ENCODE data around the gene BHLHA15. TPM values are rescaled to one million over a fixed set of nuclear protein-coding genes. Genes with fewer than 3 reads are reported as not detected.

BHLHA15 gene
- polyA plus RNA-seq, 1 of the 3 experiments (the other 2 are of a cell fraction) = 0.10 TPM

GRCh38 chr7:98203964-98204605 is 7.2 kb upstream of the BHLHA15 start:
- WGBS (ENCODE audit: low lambda C conversion rate) = 96% methylated on average over 18 of the region's 18 CpGs
- Histone ChIP-seq H3K79me2 (ENCODE audit: insufficient read depth) (no peaks in the 10 kb centered on the region; the same call in 1 of the 2 replicates), H4K20me1 (ENCODE audit: insufficient read depth) (no peaks in the 10 kb centered on the region), H3K4me3 (ENCODE audit: low read depth in 2 of 2, low read length in 1 of 2) (no peak overlapping the region), H3K36me3 (replicated peaks in 1 of 2; ENCODE audit: control insufficient read depth in 1 of 2, insufficient read depth in 2 of 2, low read length in 1 of 2) (peaks cover 3 to 33% of the 10 kb centered on the region in 2 experiments), H3K27ac (ENCODE audit: low read depth in 2 of 2, low read length in 1 of 2) (no peak overlapping the region), H3K9me2 (no peaks in the 10 kb centered on the region), H3K9me3 (no peaks in the 10 kb centered on the region), H3K27me3 (ENCODE audit: insufficient read depth) (no peaks in the 10 kb centered on the region), H3K4me2 (no peak overlapping the region), H2AFZ (ENCODE audit: low read depth) (no peak overlapping the region), H3K9ac (no peak overlapping the region), H3K4me1 (ENCODE audit: control insufficient read depth in 1 of 2, insufficient read depth in 2 of 2, low read depth in 1 of 2, low read length in 1 of 2) (no peaks in the 10 kb centered on the region), H3F3A (replicated peaks; ENCODE audit: insufficient read depth) (no peaks in the 10 kb centered on the region)
- ChIA-PET POLR2A (no interaction called here), CTCF (interaction anchor here (1.1 to 1.6 kb wide), 2 partner anchors 10 to 182 kb away, joined by 3 to 4 read pairs; no protein-coding TSS in a partner anchor)
- TF ChIP-seq RXRA (IDR thresholded peaks at IDR 0.05; ENCODE audit: borderline replicate concordance, low read depth) (no peak), EP300 (IDR thresholded peaks at IDR 0.05; ENCODE audit: borderline replicate concordance in 1 of 2, low read depth in 1 of 2, low read length in 1 of 2) (no peak), MAX (IDR thresholded peaks at IDR 0.05; ENCODE audit: low read depth) (no peak), IRF3 (IDR thresholded peaks at IDR 0.05; ENCODE audit: low read depth, low read length) (no peak), MXI1 (IDR thresholded peaks at IDR 0.05; ENCODE audit: low read depth, low read length) (no peak), GABPA (IDR thresholded peaks at IDR 0.05; ENCODE audit: low read depth) (no peak), PBX3 (IDR thresholded peaks at IDR 0.05) (no peak), TAF1 (IDR thresholded peaks at IDR 0.05; ENCODE audit: borderline replicate concordance, low read depth, low read length) (no peak), FOXJ3 (CRISPR knock-in tag; IDR thresholded peaks at IDR 0.05) (no peak), MEF2A (IDR thresholded peaks at IDR 0.05; ENCODE audit: borderline replicate concordance, low read depth) (no peak), RFX5 (IDR thresholded peaks at IDR 0.05; ENCODE audit: low read length) (no peak), JUND (IDR thresholded peaks at IDR 0.05) (no peak), SIN3A (IDR thresholded peaks at IDR 0.05; ENCODE audit: borderline replicate concordance, low read depth, low read length) (no peak), FOSL2 (IDR thresholded peaks at IDR 0.05; ENCODE audit: borderline replicate concordance, low read depth) (no peak), TEAD4 (IDR thresholded peaks at IDR 0.05; ENCODE audit: borderline replicate concordance, insufficient read depth) (no peak), EZH2phosphoT487 (IDR thresholded peaks at IDR 0.05; ENCODE audit: borderline replicate concordance, low read depth) (no peak), RAD21 (IDR thresholded peaks at IDR 0.05; ENCODE audit: low read length) (no peak), YY1 (IDR thresholded peaks at IDR 0.05; ENCODE audit: low read depth) (no peak), SMC3 (IDR thresholded peaks at IDR 0.05; ENCODE audit: low read depth, low read length) (no peak), USF1 (IDR thresholded peaks at IDR 0.05; ENCODE audit: borderline replicate concordance, low read depth) (no peak)
- DNase-seq = no peak

Measured in SK-N-SH (cell line).